ENCODE results near the gene S100A7.

- TF ChIP-seq, protein P1, sequence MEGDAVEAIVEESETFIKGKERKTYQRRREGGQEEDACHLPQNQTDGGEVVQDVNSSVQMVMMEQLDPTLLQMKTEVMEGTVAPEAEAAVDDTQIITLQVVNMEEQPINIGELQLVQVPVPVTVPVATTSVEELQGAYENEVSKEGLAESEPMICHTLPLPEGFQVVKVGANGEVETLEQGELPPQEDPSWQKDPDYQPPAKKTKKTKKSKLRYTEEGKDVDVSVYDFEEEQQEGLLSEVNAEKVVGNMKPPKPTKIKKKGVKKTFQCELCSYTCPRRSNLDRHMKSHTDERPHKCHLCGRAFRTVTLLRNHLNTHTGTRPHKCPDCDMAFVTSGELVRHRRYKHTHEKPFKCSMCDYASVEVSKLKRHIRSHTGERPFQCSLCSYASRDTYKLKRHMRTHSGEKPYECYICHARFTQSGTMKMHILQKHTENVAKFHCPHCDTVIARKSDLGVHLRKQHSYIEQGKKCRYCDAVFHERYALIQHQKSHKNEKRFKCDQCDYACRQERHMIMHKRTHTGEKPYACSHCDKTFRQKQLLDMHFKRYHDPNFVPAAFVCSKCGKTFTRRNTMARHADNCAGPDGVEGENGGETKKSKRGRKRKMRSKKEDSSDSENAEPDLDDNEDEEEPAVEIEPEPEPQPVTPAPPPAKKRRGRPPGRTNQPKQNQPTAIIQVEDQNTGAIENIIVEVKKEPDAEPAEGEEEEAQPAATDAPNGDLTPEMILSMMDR (IDR thresholded peaks at IDR 0.05; ENCODE audit: low read depth, low read length, poor library complexity, severe bottlenecking) = no peak
- no peak for TF ChIP-seq EZH2phosphoT487 (IDR thresholded peaks at IDR 0.05; ENCODE audit: borderline replicate concordance, low read length)
Observed at GRCh38 chr1:153456396-153456795, 4.1 kb downstream of the S100A7 start.

All from DOHH2 (cell line).